ENCODE data around the gene ANKRD11. TPM values are rescaled to one million over a fixed set of nuclear protein-coding genes. Genes with fewer than 3 reads are reported as not detected.
"Not testable (repeated sequence)": the region's sequence is repeated elsewhere in the genome, so short reads cannot be mapped to it uniquely, and the experiment has no call there.

Gene ANKRD11
- polyA plus RNA-seq, 1 donor = 105 TPM

DNA sequence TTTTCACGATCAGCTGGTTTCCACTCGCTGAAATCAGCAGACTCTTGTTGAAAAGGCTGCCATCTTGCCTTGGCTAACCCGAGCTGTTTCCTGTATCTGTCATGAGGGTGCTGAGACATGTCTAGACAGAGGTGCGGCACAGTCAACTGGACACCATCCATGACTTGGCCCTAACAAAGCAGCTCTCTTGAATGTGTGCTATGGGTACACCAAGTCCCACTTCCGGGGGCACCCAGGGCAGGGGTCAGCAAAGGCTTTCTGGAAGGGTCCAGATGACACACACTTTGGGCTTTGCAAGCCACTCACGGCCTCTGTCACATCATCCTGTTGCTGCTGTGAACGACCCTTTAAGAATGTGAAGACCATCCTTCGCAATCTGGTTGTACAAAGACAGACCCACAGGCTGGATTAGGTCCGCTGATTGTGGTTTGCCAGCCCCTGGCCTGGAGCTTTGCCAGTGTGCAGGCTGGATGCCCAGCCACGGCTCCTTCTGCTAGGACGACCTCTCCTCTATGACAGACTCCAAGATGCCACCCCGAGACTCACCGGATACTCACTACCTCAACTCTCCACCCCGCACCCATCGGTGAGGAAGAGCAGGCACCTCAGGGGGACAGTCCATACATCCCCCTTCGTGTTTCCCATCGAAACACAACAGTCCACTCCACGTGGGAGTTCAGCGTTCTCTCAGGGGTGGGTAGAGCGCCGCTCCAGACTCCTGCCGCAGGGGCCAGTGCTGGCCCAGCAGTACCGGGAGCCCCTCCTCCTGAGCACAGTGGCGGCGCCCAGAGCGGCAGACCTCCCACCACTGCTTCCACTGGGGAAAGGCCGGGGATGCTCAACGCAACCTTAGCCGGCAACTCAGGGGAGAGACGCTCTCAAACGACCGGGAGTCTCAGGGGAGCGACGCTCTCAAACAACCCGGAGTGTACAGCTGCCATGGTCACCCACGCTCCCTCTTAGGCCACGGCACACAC lies 123.5 kb downstream of the ANKRD11 start:
- DNase-seq = no peak

DNA sequence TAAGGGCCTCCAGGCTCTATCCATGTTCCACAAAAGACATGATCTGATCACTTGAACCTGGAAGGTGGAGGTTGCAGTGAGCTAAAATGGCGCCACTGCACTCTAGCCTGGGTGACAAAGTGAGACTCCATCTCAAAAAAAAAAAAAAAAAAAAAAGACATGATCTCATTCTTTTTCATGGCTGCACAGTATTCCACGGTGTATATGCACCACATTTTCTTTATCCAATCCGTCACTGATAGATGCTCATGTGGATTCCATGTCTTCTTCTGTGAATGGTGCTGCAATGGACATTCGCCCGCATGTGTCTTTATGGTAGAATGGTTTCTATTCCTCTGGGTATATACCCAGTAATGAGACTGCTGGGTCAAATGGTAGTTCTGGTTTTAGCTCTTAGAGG lies 124.4 kb downstream of the ANKRD11 start:
- no peak for DNase-seq

DNA sequence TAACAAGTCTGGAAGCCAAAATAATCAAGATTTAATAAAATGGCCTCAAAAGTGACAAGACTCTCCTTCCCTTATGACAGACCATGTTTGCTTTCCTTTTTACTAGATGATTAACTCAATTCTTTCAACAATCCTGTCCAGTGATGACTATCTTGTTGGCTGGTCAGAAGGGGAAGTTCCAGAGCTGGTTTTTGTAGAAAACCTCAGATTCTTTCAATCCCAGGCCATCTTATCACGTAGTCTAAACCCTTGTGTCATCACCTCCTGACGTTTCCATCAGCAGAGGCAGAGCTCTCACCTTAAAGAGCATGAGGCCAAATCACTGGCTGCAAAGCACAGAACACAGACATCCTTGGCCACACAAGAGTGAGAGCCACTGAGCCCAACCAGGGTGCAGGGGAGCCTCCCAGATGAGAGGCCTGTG lies 125.3 kb downstream of the ANKRD11 start:
- no peak for DNase-seq

DNA sequence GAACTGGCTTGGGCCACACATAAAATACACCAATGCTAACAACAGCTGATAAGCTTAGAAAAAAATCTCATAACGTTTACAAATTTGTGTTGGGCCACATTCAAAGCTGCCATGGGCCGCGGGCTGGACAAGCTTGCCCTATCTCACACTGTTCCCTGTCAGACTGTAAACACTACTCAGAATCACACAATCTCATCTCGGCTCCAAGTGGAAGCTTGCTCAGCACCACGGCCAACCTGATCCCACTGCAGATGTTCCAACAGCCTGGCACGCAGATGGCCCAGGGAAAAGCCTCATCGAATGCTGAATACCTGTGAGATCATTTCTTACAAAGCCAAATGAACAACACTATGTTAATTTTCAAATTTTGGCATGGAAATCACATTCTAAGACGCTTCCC lies 125.8 kb downstream of the ANKRD11 start:
- no peak for DNase-seq

DNA sequence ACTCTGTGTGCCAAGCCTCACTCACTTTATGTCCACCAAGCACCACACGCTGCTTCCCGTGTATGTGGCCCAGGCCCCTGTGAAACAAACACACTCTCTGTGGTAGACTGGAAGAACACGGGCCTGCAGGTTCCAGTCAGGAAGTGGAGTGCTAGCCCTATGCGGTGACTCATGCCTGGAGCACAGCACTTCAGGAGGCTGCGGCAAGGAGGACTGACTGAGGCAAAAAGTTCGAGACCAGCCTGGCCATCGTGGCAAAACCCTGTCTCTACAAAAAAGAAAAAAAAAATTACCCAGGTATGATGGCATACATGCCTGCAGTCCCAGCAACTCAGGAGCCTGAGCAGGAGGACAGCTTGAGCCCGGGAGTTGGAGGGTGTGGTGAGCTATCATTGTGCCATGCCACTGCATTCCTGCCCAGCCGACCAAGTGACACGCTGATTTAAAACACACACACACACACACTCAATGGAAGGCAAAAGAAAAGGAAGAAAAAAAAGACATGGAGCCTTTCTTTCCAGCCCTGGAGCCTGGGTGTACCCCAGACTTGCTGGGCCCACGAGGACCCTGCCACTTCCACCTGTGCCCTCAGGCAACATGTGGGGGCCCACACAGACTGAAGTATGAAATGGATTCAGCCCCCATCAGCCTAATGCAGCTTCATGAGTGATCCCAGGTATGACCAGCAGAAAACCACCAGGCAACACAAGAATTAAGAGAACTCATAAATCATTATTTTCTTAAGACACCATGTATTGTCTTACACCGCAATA lies 126.6 kb downstream of the ANKRD11 start:
- no peak for DNase-seq

DNA sequence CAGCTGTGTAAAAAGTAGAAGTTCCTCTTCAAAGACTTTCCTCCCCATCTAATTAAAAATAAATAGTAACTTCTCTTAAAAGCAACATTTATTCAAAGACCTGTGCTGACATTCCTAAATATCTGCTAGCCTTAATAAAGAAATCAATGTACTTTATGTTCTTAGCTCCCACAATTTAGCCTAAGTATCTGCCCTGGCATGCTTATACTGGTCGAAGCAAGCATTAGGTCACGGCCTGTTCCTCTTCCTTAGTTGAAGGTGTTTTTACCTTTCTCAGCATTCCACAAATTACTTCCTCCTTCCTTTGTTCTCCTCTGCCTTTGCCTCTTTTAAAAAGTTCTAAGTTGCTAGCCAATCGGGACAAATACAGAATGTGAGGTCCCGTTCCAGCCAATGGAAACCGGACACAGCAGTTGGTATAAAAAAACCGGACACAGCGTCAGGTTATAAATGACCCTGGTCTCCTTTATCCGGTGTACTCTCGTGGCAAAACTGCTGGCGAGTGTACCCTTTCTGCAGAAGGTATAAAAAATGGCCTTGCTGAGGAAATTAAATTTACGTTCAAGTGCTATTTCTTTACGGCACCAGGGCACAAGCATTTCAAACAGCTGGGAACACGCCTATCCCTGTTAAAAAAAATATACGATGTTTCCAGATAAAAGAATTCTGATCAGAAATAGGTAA lies 127.7 kb downstream of the ANKRD11 start:
- not testable (repeated sequence) for DNase-seq

DNA sequence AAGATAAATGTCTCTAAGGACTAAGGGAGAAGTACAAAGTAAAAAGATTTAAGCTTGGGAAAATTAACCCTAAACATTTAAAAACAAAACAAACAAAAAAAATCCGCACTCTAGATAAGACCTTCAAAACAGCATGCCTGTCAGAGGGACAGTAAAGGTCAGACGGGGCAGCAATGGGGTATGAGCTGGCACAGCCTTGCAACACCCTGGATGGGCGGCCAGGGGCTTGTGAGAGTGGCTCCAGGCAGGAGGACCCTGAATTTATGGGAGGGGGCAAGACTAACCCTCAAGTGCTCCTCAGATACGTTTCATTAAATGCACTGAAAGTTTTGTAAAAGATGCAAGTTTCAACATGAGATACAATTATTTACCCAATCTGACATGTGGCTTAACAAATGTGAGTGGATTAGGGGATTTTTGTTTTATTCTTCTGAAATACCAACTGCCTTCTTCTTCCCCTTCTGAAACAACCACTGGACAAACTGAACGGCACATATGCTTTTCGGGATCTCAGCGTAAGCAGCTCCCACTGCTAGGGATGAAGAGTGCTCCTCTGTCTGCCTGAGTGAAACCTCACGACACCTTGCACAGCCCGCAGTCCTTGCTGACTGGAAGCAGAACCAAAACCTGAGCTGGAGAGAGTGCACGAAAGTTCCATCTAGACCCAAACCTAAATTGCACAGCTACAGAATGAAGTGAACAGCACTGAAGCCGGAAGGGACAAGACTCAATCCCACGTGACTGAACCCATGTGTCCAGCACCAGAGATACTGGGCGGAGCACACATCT lies 128.4 kb downstream of the ANKRD11 start:
- DNase-seq = no peak

DNA sequence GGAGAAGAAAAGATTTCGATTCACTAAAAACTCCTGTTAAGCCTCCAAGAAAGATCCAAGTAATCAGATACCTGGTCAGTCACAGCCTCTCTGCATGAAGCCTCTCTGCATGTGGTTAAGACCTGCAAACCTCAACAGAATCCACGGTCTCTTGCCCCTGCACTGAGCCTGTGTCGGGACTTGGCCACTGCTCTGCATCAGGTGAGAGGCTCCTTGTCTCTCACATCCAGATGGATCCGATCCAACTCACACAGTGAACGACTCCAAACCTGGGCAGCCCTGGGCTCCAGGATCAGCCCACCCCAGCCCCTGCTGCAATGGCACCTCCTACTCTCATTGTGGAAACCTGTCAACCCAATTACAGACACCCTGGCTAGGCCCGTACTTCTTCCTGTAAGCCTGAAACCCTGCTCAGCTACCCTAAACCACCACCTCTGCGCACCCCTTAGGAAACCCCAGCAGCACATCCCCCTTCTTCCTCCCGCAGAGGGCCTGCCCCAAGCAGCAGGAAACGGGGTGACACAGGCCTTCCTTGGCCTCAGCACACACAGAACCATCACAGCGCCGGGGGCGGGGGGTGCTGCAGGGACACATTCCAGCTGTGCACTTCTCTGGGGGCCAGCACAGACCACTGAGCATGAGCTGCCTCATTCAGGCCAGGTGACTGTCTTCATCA lies 129.5 kb downstream of the ANKRD11 start:
- no peak for DNase-seq

DNA sequence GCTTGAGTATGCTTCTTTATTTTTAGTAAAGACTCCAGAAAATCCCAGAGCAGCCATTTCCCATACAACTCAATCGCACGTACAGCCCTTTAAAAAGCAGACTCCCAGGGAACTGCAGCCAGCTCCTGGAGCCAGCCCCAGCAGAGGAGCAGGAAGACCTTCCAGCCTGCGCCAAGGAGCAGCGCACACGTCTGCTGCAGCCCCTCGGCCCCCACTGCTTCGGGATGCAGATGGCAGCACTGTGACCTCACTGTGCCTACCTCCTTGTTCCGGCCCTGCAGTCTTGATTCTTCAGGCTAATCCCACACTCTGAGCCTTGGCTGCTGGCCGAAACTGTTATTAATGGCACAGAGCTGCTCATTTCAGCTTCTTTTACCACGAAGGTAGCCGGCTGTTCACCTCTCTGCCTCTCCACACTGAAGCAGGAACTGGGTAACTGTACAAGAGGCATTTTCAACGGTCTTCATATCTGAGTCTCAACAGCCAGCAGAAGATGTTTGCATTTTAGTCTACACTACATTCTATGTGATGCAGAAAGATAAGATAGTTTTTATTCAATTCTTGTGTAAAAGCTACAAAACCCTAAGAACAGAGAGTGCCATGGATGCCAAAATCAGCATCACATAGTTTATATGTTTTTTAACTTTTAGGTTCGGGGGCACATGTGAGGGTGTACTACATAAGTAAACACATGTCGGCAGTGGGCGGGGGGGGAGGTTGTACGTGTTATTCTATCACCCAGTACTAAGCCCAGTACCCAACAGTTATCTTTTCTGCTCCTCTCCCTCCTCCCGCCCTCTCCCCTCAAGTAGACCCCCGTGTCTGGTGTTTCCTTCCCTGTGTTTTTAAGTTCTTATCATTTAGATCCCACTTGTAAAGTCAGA lies 130.9 kb downstream of the ANKRD11 start:
- no peak for DNase-seq

DNA sequence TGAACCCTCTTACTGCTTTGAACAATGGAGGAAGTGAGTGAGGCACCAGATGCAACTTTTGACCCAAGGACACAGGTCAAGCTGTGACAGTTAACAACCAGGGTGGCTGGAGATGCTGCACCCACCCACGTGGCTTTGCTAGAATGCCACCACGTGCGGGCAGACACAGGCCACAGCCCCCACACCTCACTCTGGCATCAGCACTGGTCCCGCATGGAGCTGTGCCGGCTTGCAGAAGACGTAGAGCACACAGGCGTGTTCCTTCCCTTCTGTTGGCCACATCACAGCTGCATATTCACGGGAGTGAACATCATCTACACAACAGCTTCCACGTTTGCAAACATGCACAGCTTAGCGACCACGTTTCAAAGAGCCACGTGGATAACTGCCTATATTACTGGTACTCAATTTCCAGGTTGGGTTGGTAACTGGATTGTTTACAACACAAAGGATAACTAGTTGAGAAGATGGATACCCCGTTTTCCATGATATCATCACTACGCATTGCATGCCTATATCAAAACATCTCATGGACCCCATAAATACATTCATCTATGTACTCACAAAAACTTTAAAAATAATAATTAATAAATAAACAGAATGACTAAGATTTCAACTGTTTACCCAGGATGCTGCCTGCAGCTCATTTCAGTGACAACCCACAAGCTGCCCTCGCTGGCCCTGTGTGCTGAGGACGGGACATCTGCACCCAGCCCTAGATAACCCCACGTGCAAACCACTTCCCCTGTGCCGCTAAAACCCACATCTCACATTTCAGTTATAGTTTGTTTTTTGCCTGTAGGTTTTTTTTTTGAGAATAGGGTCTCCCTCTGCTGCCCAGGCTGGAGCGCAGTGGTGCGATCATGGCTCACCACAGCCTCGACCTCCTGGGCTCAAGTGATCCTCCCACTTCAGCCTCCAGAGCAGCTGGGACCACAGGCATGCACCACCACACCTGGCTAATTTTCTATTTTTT lies 132.0 kb downstream of the ANKRD11 start:
- DNase-seq = no peak

DNA sequence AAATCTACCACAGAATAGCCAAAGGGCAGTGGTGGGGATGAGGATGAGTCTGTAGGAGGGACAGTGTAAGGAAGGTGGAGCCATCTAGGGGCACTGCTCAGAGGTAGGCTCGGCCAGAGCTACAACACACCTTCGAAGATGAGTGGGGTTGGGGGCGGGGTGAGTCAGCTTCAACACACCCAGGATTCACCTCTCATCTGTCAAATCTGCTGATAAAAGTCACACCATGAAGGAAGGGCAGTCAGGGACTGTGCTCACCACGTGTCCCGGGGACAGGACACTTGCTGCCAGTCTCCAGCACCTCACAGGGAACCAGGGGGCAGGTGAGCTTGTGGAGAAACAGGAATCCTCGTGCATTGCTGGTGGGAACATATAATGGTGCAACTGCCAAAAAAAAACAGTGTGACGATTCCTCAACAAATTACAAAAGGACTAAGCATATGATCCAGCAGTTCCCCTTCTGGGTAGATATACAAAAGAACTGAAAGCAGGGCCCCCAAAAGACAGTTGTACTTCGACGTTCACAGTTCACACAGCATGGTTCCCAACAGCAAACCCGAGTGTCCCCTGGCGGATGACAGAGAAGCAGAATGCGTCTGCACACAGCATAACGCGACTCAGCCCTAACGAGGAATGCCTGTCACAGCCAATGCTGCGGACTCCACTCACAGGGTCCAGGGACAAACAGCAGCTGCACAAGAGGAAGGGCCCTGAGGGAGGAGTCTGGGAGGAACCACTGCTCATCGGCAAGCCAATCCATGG lies 133.1 kb downstream of the ANKRD11 start:
- no peak for DNase-seq

DNA sequence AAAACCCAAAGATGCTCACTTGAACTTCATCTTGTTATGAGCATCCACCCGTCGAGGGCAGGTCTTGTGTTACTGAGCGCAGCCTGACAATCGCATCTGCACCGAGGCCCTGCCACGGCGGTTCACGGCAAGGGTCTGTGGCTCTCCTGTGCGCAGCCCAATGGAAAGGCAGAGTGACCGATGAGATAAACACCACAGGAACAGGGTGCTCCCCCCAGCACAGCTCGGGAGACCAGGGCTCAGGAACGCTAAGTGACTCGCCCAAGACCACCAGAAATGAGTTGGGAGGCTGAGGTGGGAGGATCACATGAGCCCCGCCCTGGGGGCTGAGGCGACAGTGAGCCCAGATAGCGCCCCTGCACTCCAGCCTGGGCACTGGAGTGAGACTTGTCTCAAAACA lies 134.7 kb downstream of the ANKRD11 start:
- DNase-seq = no peak

DNA sequence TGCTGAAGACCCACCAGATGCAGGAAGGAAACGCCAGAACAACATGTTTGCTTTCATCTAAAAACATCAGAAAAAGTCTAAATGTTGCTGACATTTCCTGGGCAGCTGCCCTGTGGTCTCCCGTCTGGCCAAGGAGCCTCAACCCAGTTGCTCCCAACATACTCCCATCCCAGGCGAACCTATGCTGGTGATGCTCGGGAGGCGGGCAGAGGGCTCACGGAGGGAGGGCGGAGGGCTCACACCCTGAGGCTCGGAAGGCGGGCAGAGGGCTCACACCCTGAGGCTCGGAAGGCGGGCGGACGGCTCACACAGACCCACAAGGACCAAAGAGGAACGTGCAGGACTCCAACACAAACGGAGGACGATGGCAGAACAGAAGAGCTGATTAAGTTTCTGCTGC lies 135.4 kb downstream of the ANKRD11 start:
- DNase-seq = no peak

DNA sequence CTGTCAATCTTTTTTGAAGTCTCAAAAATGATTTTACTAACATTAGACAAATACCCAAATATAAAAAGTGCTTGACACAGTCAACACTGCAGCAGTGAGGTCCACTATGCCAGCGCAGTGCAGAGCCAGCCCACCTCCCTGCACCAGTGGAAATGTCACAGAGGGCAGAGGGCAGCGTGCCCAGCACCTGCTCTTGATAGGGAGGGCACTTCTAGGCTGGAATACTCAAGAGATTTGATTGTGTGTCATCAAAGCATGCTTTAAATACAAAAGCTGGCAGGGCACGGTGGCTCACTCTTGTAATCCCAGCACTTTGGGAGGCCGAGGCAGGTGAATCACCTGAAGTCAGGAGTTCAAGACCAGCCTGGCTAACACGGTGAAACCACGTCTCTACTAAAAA lies 136.0 kb downstream of the ANKRD11 start:
- no peak for DNase-seq

DNA sequence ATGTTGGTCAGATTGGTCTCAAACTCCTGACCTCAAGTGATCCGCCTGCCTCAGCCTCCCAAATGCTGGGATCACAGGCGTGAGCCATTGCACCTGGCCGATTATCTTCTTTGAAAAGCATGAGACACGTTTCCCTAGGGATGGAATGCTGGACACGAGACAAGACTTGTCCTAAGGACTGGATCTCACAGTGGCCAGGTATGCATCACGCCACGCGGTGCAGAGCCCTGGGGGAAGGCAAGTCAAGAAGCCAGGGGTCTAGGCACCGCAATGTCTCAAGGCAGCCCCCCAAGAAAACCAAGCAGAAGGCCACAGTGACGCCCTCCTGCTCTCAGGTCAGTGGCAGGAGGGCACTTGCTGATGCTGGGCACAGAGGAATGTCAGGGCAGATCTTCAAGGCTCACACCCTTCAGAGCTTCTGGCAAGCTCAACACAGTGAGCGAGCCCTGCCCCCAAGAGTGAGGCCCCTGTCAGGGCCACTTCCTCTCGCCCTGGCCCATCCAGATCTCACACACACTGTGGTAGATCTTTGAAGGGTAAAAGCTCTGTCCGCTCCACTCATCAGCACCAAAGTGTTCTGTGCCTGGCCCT lies 138.2 kb downstream of the ANKRD11 start:
- DNase-seq = no peak

DNA sequence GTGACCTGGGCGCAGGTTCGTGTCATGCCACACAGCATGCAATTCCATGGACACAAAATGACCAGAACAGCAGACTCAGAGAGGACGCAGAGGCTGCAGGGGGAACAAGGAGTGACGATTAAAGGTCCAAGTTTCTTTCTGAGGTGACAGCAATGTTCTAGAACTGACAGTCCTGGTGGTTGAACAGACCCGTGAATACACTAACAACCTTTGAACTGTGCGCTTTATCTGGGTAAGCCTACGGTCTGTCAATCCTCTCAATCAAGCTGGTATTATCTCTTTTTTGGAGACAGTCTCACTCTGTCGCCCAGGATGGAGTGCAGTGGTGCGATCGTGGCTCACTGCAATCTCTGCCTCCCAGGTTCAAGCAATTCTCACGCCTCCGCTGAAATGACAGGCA lies 138.7 kb downstream of the ANKRD11 start:
- no peak for DNase-seq

DNA sequence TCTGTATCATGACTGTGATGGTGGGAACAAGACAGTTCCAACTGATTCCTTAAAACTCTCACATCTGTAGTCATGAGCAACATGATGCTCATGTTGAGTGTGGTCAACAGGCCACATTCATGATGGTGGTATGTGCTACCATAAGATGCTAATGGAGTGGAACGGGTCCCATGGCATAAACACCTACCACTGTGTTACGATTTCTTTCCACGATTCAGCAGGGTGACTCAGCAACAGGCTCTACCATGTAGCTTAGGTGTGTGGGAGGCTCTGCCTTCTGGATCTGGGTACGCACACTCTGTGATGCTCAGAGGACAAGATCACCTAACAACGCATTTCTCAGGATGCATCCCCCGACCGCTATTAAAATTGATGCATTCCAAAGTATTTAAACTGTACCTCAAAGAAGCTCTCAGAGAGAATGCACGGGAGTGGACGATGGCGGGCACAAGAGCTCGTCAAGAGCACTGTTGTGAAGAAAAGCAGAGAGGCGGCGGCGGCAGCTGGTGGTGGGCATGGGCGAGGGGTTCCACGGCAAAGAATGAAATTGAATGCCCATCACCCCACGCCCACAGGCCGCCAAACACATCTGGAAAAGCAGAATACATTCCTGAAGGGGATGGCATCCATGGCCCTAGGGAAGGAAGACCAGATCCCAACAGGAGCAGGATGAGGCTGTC lies 139.5 kb downstream of the ANKRD11 start:
- no peak for DNase-seq
